Tibial artery (tissue), 4 donors: Measurements from ENCODE around the gene TIMM29.

Experiments used
- DNase-seq, 2 donors: peaks; one replicate each; pipeline ENCODE4 v3.0.0-alpha.2; 2019
- H3K27ac ChIP-seq, 2 donors: fragments of 200-600 bp; sonication (generic) in 1 of 2; 1 replicate in 1 of 2; 2 replicates in 1 of 2; pipeline ENCODE4 v1.5.1; 2018 to 2019; ENCODE audit warnings: mild to moderate bottlenecking in 1 of 2
- H3K27me3 ChIP-seq, 2 donors: fragments of 200-600 bp; sonication (generic) in 1 of 2; one replicate each; pipeline versions ENCODE4 v1.5.1 to v1.6.0; 2016 to 2019
- H3K36me3 ChIP-seq, 3 donors: fragments of 200-600 bp; sonication (generic) in 2 of 3; one replicate each; pipeline ENCODE4 v1.5.1; 2016 to 2019; ENCODE audit warnings: mild to moderate bottlenecking in 2 of 3
- H3K4me1 ChIP-seq, 4 donors: fragments of 200-600 bp; sonication (generic) in 2 of 4; 1 replicate in 3 of 4; 2 replicates in 1 of 4; pipeline ENCODE4 v1.5.1; 2016 to 2019
- H3K4me3 ChIP-seq, 2 donors: fragments of 200-600 bp; sonication (generic) in 1 of 2; 1 replicate in 1 of 2; 2 replicates in 1 of 2; pipeline ENCODE4 v1.5.1; 2018 to 2019; ENCODE audit warnings: mild to moderate bottlenecking in 2 of 2
- H3K9me3 ChIP-seq, 3 donors: fragments of 200-600 bp; sonication (generic) in 1 of 3; one replicate each; pipeline ENCODE4 v1.5.1; 2016 to 2019
- intact Hi-C: fragments of 100-400 bp; cut with DNase I; formaldehyde crosslinking; loops from one replicate; pipeline ENCODE4 v1.15.0; 2023; ENCODE audit warnings: low total_unique reads
- TF ChIP-seq, protein P1 (sequence below), 2 experiments: fragments of 200-600 bp in 1 of 2; fragments of 450-650 bp in 1 of 2; IDR thresholded peaks; one replicate each; pipeline ENCODE4 v1.5.1; 2017 to 2019; ENCODE audit warnings: antibody characterized with exemption in 2 of 2, mild to moderate bottlenecking in 1 of 2, moderate library complexity in 1 of 2

The TIMM29 gene

DNA sequence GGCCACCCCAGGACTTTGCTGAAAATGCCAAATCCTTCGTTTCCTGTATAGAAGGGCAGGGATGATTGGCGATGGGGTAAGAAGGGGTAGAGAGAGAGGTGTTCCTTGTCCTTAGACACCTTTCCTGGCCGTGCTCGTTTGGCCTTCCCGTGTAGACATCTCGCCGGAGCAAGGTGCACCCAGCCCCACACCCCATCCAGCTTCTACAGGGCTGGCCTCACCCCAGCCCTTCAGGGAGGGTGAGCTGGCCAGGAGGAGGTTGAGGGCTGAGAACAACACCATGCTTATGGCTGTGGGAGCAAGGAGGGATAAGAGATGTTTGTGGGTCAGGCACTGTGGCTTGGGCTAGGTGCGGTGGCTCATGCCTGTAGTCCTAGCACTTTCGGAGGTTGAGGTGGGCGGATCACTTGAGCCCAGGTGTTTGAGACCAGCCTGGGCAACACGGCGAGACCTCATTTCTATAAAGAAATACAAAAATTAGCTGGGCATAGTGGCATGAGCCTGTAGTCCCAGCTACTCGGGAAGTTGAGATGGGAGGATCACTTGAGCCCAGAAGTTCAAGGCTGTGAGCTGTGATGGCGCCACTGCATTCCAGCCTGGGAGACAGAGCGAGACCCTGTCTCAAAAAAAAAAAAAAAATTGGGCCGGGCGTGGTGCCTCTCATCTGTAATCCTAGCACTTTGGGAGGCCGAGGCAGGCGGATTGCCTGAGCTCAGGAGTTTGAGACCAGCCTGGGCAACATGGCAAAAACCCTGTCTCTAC, 47.7 kb downstream of the TIMM29 start:
- Histone ChIP-seq H3K4me3 (peak overlapping the region; percentile 17 to 23), H3K9me3 (no peaks in the 10 kb centered on the region), H3K27ac (peak overlapping the region; percentile 78 to 81), H3K27me3 (no peaks in the 10 kb centered on the region), H3K4me1 (peaks cover 0 to 39% (median 19%) of the 10 kb centered on the region in 4 donors), H3K36me3 (peaks cover 0 to 3% (median 0%) of the 10 kb centered on the region in 3 donors)
- intact Hi-C loops = no loop called here
- TF ChIP-seq, protein P1, sequence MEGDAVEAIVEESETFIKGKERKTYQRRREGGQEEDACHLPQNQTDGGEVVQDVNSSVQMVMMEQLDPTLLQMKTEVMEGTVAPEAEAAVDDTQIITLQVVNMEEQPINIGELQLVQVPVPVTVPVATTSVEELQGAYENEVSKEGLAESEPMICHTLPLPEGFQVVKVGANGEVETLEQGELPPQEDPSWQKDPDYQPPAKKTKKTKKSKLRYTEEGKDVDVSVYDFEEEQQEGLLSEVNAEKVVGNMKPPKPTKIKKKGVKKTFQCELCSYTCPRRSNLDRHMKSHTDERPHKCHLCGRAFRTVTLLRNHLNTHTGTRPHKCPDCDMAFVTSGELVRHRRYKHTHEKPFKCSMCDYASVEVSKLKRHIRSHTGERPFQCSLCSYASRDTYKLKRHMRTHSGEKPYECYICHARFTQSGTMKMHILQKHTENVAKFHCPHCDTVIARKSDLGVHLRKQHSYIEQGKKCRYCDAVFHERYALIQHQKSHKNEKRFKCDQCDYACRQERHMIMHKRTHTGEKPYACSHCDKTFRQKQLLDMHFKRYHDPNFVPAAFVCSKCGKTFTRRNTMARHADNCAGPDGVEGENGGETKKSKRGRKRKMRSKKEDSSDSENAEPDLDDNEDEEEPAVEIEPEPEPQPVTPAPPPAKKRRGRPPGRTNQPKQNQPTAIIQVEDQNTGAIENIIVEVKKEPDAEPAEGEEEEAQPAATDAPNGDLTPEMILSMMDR (IDR thresholded peaks at IDR 0.05) = no peak
- DNase-seq = no peak

- TF ChIP-seq, protein P1 (IDR thresholded peaks at IDR 0.05) = no peak
- no peaks in the 10 kb centered on the region for H3K27me3 ChIP-seq
- H3K4me3 ChIP-seq = no peak overlapping the region
- H3K27ac ChIP-seq = no peak overlapping the region
- H3K36me3 ChIP-seq = peaks cover 0 to 7% (median 0%) of the 10 kb centered on the region in 3 donors
- DNase-seq = no peak
- H3K4me1 ChIP-seq = peaks cover 0 to 39% (median 19%) of the 10 kb centered on the region in 4 donors
- intact Hi-C loops = no loop called here
- no peaks in the 10 kb centered on the region for H3K9me3 ChIP-seq
Observed at GRCh38 chr19:10977742-10978092, 49.1 kb downstream of the TIMM29 start.
